Forelimb muscle (tissue), 1 donor: ENCODE data around the gene CLTB. TPM values are rescaled to one million over a fixed set of nuclear protein-coding genes. Genes with fewer than 3 reads are reported as not detected.
A peak's percentile ranks its signal among the peaks of the same experiment; 100 is the strongest.

Experiments used
- DNase-seq: peaks from one replicate; pipeline ENCODE4 v3.0.0-alpha.2; 2013; ENCODE audit warnings: low read depth
- polyA plus RNA-seq: library from polyadenylated mRNA; unstranded; fragments of 120-200 nt; gene quantifications from one replicate; pipeline ENCODE4 v1.2.1, GENCODE V29; 2013; ENCODE audit not compliant: insufficient read length

CLTB gene
- polyA plus RNA-seq, 1 donor = 56.3 TPM

GRCh38 chr5:176382721-176383120, 33.6 kb downstream of the CLTB start:
- DNase-seq = no peak

- DNase-seq = no peak
These were observed 34.4 kb downstream of the CLTB start for GRCh38 chr5:176381979-176382378.

GRCh38 chr5:176381423-176381822, 34.9 kb downstream of the CLTB start:
- DNase-seq = no peak

- DNase-seq = no peak
These were observed 36.5 kb downstream of the CLTB start for GRCh38 chr5:176379881-176380280.

- no peak for DNase-seq
These were observed 43.1 kb downstream of the CLTB start for GRCh38 chr5:176373100-176373818.

GRCh38 chr5:176371621-176372539, 44.5 kb downstream of the CLTB start:
- no peak for DNase-seq

- no peak for DNase-seq
These were observed 46.2 kb downstream of the CLTB start for GRCh38 chr5:176369934-176370711.

- no peak for DNase-seq
These were observed 47.6 kb downstream of the CLTB start for GRCh38 chr5:176368726-176369125.

GRCh38 chr5:176366232-176366894, 50.0 kb downstream of the CLTB start:
- no peak for DNase-seq

- DNase-seq = no peak
These were observed 50.7 kb downstream of the CLTB start, which contains the start of gene ARL10 for GRCh38 chr5:176365351-176366231. TSS of gene ARL10 (plus strand) at chr5:176365487. CDS start at chr5:176365564, 77 bp downstream.

- no peak for DNase-seq
These were observed 51.5 kb downstream of the CLTB start for GRCh38 chr5:176364765-176365350.

- no peak for DNase-seq
These were observed 54.2 kb downstream of the CLTB start for GRCh38 chr5:176362233-176362490.

- peak; percentile 72 for DNase-seq
These were observed 54.7 kb downstream of the CLTB start, which contains the start of gene KIAA1191 for GRCh38 chr5:176361437-176362232. TSS of gene KIAA1191 (minus strand) at chr5:176361764. CDS start at chr5:176359508, 2,256 bp downstream.

- DNase-seq = no peak
These were observed 55.4 kb downstream of the CLTB start for GRCh38 chr5:176360894-176361436.

GRCh38 chr5:176359658-176360057, 56.7 kb downstream of the CLTB start:
- no peak for DNase-seq

GRCh38 chr5:176356179-176356566, 60.2 kb downstream of the CLTB start:
- no peak for DNase-seq

- no peak for DNase-seq
These were observed 60.8 kb downstream of the CLTB start for GRCh38 chr5:176355400-176356178.

- DNase-seq = no peak
These were observed 62.8 kb downstream of the CLTB start for GRCh38 chr5:176353533-176353932.
